GM23248 (cell line): ENCODE results near the gene TBX5.

Experiments
- EZH2 ChIP-seq: fragments of 200-600 bp; sonication (generic); IDR thresholded peaks from 2 replicates; pipeline ENCODE4 v1.6.1; 2018; ENCODE audit warnings: antibody characterized with exemption, mild to moderate bottlenecking; ENCODE audit not compliant: insufficient read depth, poor library complexity, severe bottlenecking
- EZH2phosphoT487 ChIP-seq: fragments of 200-600 bp; sonication (generic); IDR thresholded peaks from 2 replicates; pipeline ENCODE4 v1.6.1; 2018; ENCODE audit warnings: antibody characterized with exemption, moderate library complexity, mild to moderate bottlenecking, low read depth; ENCODE audit not compliant: insufficient read depth

DNA sequence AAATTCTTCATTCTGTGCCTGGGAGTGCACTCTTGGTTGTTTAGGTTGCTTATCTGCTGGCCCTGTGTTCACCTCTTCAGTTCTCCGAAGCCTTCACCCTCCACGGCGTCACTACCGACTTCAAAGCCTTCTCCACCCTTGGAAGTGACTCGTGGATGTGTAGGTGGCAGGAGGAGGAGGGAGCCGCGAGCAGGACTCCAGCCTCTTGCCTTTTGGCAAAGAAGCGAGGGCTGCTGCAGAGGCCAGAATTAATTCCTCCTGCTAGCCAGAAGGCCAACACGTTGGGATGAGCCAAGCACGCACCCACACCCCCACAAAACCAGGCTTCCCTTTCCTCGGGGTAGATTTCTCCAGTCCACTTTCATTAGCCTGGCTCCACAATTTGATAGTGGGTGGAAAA lies 86.5 kb downstream of the TBX5 start:
- TF ChIP-seq EZH2 (no peak), EZH2phosphoT487 (no peak)
